Stimulated activated CD4-positive, alpha-beta T cell treated with anti-CD3 and anti-CD28 coated beads, Interleukin-12 subunit alpha, Interleukin-12 subunit beta, amount 100 ng/mL, for 4 hours (primary cell): ENCODE results near the gene EAF2.

ENCODE experiments used
- DNase-seq: peaks from one replicate; pipeline ENCODE4 v3.0.0-alpha.2; 2020

EAF2 gene

GRCh38 chr3:121863801-121864200, 28.8 kb downstream of the EAF2 start:
- DNase-seq, result no peak

DNA sequence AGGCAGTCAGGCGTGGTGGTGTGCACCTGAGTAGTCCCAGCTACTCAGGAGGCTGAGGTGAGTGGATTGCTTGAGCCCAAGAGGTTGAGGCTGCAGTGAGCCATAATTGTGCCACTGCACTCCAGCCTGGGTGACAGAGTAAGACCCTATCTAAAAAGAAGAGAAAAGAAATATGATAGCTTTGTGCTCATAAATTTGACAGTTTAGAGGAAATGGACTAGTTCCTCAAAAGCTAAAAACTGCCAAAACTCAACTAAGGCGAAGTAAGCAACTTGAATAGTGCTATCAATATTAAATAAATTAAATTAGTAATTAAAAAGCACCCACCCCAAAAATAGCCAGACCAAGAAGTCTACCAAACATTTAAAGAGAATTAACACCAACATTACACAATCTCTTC, 34.7 kb downstream of the EAF2 start:
- no peak for DNase-seq

- DNase-seq, result no peak
Measured at GRCh38 chr3:121870717-121871116, 35.7 kb downstream of the EAF2 start.

DNA sequence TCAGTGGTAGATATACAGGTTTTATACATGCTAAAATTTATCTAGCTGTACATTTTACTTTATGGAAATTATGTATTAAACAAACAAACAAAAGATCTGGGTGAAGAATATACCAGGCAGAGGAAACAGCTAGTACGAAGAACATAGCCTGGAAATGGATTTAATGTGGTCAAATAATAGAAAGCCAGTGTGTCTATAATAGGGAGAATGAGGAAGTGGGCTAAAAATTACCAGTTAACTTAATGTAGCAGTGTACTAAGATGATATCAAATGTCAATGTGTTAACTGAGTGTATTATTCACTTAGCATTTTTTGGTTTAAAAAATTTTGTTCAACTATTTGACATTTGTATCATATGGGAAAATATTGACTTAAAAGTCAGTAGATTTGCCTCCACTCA, 36.4 kb downstream of the EAF2 start:
- DNase-seq, result no peak

- no peak for DNase-seq
Measured at GRCh38 chr3:121878411-121878810, 43.4 kb downstream of the EAF2 start.

- no peak for DNase-seq
Measured at GRCh38 chr3:121883507-121883906, 48.5 kb downstream of the EAF2 start.

GRCh38 chr3:121885386-121885785, 50.4 kb downstream of the EAF2 start:
- no peak for DNase-seq

- DNase-seq, result no peak
Measured at GRCh38 chr3:121894301-121894990, 59.4 kb downstream of the EAF2 start, which contains the start of gene SLC15A2. Gene SLC15A2 (plus strand): TSS chr3:121894401. CDS start chr3:121894477, 76 bp downstream.

DNA sequence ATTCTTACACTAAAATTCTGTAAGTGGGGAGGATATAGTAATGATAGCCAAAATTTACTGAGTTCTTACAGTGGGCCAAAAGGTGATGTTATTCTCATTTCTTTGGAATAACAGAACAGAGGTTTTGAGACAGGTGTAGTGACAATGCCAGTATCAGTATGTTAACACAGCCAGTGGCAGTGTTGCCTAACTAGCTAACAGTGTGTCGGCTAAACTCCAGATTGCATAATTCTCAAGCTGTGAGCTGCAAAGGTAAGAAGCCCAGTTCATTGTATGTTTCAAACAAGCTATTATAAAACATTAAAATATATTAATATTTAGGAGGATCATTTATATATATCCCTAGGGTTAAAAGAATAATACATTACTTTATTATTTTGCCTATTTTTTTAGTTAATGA, 60.1 kb downstream of the EAF2 start:
- DNase-seq, result no peak

- no peak for DNase-seq
Measured at GRCh38 chr3:121895736-121896135, 60.7 kb downstream of the EAF2 start.

GRCh38 chr3:121896823-121897222, 61.8 kb downstream of the EAF2 start:
- no peak for DNase-seq

- DNase-seq, result no peak
Measured at GRCh38 chr3:121897296-121897695, 62.3 kb downstream of the EAF2 start.

GRCh38 chr3:121913305-121913990, 78.4 kb downstream of the EAF2 start:
- DNase-seq, result no peak

DNA sequence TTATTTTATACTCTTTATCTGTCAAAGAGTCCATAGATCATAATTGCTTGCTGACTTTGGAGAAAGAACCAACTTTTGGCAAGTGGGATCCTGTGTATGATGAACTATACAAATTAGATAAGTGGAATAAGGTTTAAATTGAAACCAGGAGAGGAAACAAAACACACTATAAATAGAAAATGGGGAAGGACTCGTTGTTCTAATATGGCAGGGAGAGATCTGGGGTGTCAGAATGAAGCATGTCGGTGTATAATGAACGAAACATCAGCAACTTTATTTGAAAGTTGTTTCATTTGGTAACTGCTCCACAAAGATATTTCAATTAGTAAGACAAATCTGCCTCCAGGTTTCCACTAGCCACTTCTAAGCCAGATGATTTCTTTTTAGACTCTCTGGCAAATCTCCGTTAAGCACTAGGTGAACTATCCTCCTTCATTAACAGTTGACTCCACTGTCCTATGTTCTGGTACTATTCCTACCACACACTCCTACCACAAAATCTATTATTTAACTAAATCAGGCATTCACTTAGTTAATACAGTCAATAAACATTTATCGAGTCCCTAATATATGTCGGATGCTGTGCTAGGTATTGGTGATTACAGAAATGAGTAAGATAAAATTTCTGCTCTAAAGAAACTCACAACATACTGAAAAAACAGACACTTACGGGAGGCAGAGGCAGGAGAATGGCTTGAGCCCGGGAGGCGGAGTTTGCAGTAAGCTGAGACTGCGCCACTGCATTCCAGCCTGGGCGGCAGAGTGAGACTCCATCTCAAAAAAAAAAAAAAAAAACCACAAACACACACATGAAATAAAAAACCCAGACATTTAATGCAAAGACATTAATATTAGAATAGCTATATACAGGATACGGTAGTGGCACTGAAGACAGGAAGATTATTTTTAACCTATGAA, 79.3 kb downstream of the EAF2 start:
- DNase-seq, result no peak

- DNase-seq, result no peak
Measured at GRCh38 chr3:121916189-121916588, 81.2 kb downstream of the EAF2 start.

DNA sequence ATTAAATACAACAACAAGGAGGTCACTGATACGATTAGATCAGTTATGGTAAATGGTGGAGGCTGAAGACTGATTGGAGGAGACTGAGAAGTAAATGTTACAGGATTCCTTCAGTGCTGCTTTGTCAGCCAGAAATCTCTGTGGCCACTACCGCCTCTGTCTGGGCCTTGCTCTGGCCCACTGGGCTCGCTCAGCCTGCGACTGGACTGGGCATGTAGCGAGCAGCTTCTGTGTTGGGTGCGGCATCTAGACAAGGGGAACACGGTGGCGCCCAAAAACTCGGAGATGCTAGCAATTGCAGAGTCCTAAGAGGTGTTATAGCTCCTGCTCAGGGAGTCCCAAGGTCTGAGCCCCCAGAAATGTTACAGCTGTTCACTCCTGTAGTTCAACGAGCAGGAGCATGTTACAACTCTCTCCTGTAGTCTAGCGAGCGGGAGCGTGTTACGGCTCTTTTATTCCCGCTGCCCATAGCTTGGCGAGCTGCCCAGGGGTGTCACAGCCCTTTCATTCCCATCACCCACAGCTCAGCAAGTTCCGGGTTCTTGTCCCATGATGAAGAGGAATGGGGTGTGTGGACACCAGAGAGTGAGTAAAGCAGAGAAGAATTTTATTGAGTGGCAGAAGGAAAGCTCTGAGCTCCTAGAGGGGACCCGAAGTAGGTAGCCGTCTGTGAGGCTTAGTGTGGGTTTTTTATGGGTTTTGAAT, 83.9 kb downstream of the EAF2 start:
- DNase-seq, result no peak

DNA sequence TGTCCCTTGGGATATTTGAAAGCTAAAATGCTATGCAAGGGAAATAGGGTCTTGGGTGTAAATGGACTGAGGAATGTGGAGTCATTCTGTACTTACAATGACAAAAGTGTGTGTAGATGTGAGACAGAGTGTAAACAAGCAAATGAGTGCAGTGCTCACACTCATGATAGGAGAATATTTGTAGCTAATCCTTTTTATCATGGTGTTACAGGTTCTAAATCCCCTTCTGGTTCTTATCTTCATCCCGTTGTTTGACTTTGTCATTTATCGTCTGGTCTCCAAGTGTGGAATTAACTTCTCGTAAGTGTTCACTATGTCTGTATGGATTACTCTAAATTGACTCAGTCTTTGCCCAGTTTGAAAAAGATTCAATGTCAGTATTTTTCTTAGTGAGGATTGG, 89.7 kb downstream of the EAF2 start:
- no peak for DNase-seq

DNA sequence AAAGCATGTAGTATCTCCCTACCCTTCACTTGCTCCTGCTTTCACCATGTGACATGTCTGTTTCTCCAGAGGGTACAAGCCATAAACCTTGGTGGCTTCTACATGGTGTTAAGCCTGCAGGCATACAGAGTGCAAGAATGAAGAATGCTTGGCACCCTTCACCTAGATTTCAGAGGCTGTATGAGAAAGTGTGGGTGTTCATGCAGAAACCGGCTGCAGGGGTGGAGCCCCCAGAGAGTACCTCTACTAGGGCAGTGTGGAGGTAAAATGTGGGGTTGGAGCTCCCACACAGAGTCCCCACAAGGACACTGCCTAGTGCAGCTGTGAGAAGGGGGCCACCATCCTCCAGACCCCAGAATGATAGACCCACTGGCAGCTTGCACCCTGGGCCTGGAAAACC, 91.4 kb downstream of the EAF2 start:
- DNase-seq, result no peak
